CD4-positive, alpha-beta T cell treated with Interleukin-21 for 1 hour (primary cell): Measurements from ENCODE around the gene NPIPA8.
"Not testable (repeated sequence)": the region's sequence is repeated elsewhere in the genome, so short reads cannot be mapped to it uniquely, and the experiment has no call there.

Source experiments
- DNase-seq: peaks from one replicate; pipeline ENCODE4 v3.0.0-alpha.2; 2020

NPIPA8 gene

DNA sequence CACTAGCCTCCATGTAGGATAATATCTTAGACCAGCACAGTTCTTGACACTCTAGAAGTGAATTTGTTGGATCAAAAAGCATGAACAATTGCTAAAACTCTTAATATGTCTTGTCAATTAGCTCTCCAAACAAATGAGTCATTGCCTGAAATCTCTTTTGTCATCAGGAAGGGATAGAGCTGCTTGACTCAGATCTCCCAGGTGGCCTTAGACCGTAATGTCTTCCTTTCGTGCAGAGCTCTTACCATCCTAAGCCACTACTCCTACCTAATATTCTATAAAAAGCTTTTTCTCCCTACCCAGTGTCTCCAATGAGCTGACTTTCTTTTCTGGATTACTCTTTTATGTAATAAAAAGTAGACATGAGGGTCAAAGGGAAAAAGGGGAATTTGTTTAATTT, 66.4 kb downstream of the NPIPA8 start:
- not testable (repeated sequence) for DNase-seq
